Epithelial cell of prostate (primary cell): Measurements from ENCODE around the gene SGTB.

Experiments
- DNase-seq: peaks from one replicate; pipeline ENCODE4 v3.0.0-alpha.2; 2011; ENCODE audit warnings: low read depth, low spot score
- H3K27ac ChIP-seq: fragments of 450-650 bp; 2 replicates; pipeline ENCODE4 v1.5.1; 2017; ENCODE audit warnings: mild to moderate bottlenecking

Gene SGTB

GRCh38 chr5:65721720-65722574, at the start of gene SGTB, which contains the start of gene NLN:
Gene SGTB (minus strand): TSS chr5:65722109. CDS start chr5:65720807, 1,302 bp downstream.
Gene NLN (plus strand): TSS chr5:65722205. CDS start chr5:65722374, 169 bp downstream.
- peak within 1 kb of the TSS; percentile 60 for H3K27ac ChIP-seq
- no peak for DNase-seq

- no peak overlapping the region for H3K27ac ChIP-seq
- no peak for DNase-seq
Measured at GRCh38 chr5:65771266-65771665, 49.4 kb upstream of the SGTB start.

GRCh38 chr5:65769539-65769938, 47.6 kb upstream of the SGTB start:
- DNase-seq: peak; percentile 61
- H3K27ac ChIP-seq: peak overlapping the region; percentile 50

GRCh38 chr5:65768723-65769346, 46.9 kb upstream of the SGTB start:
- no peak for DNase-seq
- peak overlapping the region; percentile 50 for H3K27ac ChIP-seq

GRCh38 chr5:65767565-65767964, 45.7 kb upstream of the SGTB start:
- DNase-seq: no peak
- no peak overlapping the region for H3K27ac ChIP-seq

- no peak for DNase-seq
- no peak overlapping the region for H3K27ac ChIP-seq
Measured at GRCh38 chr5:65766781-65767180, 44.9 kb upstream of the SGTB start.

GRCh38 chr5:65766175-65766574, 44.3 kb upstream of the SGTB start:
- no peak overlapping the region for H3K27ac ChIP-seq
- no peak for DNase-seq

GRCh38 chr5:65765582-65765981, 43.7 kb upstream of the SGTB start:
- DNase-seq: no peak

GRCh38 chr5:65762234-65762633, 40.3 kb upstream of the SGTB start:
- no peak overlapping the region for H3K27ac ChIP-seq
- DNase-seq: no peak

More at GRCh38 chr5:65765582-65765981, 43.7 kb upstream of the SGTB start:
- H3K27ac ChIP-seq: no peak overlapping the region

GRCh38 chr5:65760504-65761275, 38.8 kb upstream of the SGTB start:
- no peak overlapping the region for H3K27ac ChIP-seq
- DNase-seq: no peak

- H3K27ac ChIP-seq: no peak overlapping the region
- no peak for DNase-seq
Measured at GRCh38 chr5:65758546-65759144, 36.7 kb upstream of the SGTB start.

- no peak overlapping the region for H3K27ac ChIP-seq
- DNase-seq: no peak
Measured at GRCh38 chr5:65753189-65753588, 31.3 kb upstream of the SGTB start.

- H3K27ac ChIP-seq: no peak overlapping the region
- no peak for DNase-seq
Measured at GRCh38 chr5:65750938-65751337, 29.0 kb upstream of the SGTB start.

- H3K27ac ChIP-seq: no peak overlapping the region
- no peak for DNase-seq
Measured at GRCh38 chr5:65749956-65750355, 28.0 kb upstream of the SGTB start.

GRCh38 chr5:65749221-65749844, 27.4 kb upstream of the SGTB start:
- DNase-seq: no peak
- no peak overlapping the region for H3K27ac ChIP-seq

- H3K27ac ChIP-seq: peak overlapping the region; percentile 26
- peak; percentile 27 for DNase-seq
Measured at GRCh38 chr5:65742565-65743231, 20.8 kb upstream of the SGTB start.

- no peak overlapping the region for H3K27ac ChIP-seq
- DNase-seq: no peak
Measured at GRCh38 chr5:65739162-65739561, 17.3 kb upstream of the SGTB start.

GRCh38 chr5:65738305-65738704, 16.4 kb upstream of the SGTB start:
- no peak for DNase-seq
- no peak overlapping the region for H3K27ac ChIP-seq

- no peak overlapping the region for H3K27ac ChIP-seq
- no peak for DNase-seq
Measured at GRCh38 chr5:65737842-65738241, 15.9 kb upstream of the SGTB start.
